ENCODE data around the gene PDE1C.

Gene PDE1C

GRCh38 chr7:32074787-32075585 lies 4.8 kb upstream of the PDE1C start:
- no peak for DNase-seq (ENCODE audit: low read depth, low spot score)

DNA sequence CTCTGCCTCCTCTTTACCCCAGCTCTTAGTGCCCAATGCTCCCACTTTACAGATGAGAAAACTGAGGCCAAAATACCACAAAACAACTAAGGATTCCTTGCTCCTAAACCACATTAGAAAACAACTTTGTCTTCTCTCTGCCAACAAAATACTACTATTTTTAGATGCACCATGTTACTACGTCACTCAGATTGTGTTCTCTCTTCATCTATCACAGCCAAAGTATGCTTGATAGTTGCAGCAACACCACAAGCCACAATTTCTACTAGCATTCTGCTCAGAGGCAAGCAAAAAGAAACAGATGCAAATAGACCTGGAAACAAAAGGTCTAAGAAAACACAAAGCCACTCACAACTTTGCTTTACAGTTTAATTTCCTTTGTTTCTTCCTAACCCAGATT lies 3.3 kb upstream of the PDE1C start:
- DNase-seq (ENCODE audit: low read depth, low spot score): no peak

GRCh38 chr7:32072397-32072796 lies 2.2 kb upstream of the PDE1C start:
- no peak for DNase-seq (ENCODE audit: low read depth, low spot score)

DNA sequence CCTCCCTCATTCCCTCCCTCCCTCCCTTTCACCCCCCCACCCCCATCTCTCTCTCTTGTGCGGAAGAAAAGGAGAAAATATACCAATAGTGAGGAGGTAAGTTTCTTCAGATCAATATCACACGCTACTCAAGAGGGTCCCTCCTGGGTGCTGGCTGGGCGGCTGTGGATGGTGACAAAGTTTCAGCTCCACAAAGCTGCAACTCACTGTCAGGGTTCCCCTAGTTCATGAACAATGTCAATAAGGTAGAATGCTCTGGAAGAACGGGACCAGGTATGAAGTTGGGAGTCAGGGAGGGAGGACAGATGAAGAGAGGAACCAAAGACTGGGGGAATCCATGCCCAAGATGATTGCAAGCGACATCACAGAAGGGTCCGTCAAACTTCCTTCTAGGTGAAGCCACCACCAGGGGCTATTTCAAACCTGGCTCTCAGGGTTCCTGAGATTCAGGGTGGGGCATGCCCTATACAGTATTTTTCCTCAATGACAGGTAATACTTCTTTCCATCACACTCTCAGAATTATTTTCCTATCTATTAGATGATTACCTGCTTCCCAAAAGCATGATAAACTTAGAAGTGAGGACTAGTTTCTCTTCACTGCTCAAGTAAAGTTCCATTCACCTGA lies 1.4 kb upstream of the PDE1C start:
- DNase-seq (ENCODE audit: low read depth, low spot score): no peak

DNA sequence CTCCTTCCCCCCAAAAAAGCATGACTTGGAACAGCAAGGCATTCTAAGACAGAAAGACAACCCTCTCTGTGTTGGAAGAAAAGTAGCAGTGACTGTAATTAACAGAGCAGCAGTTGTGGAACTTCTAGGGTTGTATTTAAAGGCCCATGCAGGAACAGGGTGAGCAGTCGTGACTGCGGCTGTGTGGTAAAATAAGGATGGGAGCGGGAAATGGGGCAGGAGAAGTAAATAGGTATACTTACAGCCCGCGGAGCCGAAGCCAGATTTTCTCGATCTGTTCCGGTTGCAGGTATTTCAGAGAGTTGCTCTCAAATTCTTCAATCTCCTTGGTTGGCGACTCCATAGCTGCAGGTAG lies 179 bp downstream of the PDE1C start:
- DNase-seq (ENCODE audit: low read depth, low spot score): no peak

DNA sequence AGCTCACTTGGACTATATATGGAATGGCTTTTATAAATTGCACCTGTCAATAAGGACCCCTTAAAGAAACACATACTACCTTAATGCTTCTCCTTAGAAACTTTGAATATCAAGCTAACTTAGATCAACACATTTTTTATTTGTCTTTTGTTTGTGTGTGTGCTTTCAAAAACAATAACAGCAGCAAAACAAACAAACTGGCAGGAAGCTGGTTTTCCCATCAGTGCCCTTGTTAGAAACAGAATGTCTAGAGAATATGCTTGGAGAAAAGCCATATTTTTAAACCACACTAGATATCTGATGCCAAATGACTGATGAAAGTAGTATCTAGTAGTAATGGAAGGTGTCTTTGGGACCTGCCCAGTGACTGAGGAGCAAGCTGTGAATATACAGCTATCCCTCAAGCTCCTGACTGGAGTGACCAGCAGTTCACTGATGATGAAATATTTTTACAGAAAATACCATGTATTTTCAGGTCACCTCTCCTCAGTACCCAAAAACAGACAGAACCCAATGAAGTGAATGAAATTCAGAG lies 1.0 kb downstream of the PDE1C start:
- no peak for DNase-seq (ENCODE audit: low read depth, low spot score)

GRCh38 chr7:32068411-32069101 lies 1.7 kb downstream of the PDE1C start:
- no peak for DNase-seq (ENCODE audit: low read depth, low spot score)

DNA sequence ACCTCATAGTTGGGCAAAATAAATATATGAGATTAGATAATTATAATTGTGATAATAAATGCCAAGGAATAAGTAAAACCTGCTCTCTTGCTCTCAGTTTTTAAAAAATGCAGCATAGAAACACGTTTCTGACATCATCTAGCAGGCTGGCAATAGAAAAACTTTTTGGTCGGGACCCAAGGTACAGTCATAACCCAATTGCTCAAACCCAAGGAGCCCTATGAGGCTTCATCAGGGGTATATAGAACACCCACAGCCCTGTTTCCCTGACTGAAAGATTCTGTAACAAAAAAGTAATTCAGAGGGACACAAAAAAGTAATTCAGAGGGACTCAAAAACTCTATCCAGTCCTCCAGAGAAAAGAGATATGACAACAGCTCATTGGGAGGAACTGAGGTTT lies 3.8 kb downstream of the PDE1C start:
- DNase-seq (ENCODE audit: low read depth, low spot score): no peak

DNA sequence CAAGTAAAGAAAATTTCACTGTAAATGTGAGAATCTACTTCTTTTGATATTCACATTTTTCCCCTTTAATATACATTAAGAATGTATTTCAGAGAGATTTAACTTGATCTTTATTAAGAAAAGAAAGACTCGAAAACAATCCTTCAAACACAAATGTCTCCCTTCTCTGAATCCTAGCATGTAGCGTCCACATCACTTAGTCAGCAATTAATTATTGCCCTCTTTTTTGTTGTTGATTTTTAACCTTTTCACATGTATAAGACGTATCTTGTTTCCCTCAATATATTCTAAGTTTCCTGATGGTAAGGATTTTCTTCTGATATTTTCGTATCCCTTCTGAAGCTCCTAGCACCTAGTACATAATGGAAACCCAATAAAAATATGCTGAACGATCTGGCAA lies 6.6 kb downstream of the PDE1C start:
- no peak for DNase-seq (ENCODE audit: low read depth, low spot score)

DNA sequence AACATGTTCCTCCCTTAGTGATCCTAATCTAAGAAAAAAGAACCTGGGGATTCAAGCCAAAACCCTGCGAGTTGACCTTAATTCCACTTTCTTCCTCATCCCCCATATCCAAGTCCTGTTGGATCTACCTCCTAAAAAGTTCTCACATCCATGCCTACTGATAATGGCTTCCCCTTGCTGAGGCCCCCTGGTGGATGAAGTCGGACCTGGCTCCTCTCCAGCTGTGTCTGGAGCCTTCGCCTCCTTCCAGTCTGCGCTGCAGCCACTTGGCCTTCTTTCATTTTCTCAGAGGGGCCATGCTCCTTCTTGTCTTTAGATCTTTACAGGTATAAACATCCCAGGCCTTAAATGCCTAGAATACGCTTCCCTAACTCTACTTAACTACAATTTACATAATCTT lies 8.1 kb downstream of the PDE1C start:
- no peak for DNase-seq (ENCODE audit: low read depth, low spot score)

- no peak for DNase-seq (ENCODE audit: low read depth, low spot score)
Observed at GRCh38 chr7:32061346-32061745, 8.9 kb downstream of the PDE1C start.

GRCh38 chr7:32059289-32060011 lies 10.8 kb downstream of the PDE1C start:
- DNase-seq (ENCODE audit: low read depth, low spot score): no peak

DNA sequence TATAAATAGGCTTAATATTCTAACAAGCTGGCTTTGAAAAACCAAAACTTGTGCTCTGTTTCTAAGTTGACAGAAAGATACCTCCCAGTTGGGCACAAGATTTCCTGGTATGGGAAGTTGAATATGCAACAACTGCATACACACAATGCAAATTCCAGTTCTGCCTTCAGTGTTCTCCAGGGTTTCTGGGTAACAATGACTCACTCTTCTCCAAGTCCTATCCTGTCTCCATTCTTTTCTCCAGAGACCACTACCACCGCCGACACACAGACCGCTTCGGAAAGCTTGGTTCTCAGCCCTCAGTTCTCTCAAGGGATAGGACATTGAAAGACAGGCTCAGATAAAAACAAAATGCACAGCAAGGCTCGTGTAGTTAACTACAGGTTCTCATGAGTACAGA lies 12.2 kb downstream of the PDE1C start:
- DNase-seq (ENCODE audit: low read depth, low spot score): no peak

DNA sequence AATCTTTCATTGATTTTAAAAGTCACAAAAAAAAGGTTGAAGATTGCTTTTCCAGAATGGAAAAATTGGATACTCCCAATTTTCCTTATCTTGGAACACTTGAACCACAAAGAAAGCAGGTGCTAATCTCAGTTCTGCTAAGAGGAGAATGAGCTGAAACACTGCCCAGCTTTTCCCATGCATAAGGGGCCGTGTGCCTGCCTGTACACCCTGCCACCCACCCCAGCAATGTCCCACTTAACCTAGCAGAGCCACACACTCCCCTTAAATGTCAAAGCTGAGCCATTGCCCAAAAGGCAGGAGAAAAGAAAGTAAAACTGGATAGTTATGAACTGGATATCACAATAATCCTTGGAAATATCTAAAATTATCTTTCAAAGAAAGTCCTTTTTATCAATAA lies 13.4 kb downstream of the PDE1C start:
- DNase-seq (ENCODE audit: low read depth, low spot score): no peak

DNA sequence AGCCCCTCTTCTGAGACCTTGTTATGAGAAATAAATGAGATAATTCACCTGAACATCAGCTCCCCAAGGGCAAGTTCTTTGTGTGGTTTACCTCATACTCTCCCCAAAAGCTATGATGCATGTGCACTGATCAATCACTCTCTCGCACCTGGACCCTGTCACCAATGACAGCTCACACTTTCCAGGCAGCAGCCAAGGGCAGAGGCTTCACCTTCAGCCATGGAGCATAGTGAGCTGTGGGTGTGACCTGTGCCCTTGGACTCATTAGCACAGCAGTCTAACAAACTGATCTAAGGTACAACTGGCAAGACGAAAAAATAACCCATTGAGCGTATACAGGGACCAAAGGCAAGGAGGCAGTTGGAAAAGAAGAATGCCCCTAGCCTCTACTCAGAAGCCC lies 17.0 kb downstream of the PDE1C start:
- no peak for DNase-seq (ENCODE audit: low read depth, low spot score)

DNA sequence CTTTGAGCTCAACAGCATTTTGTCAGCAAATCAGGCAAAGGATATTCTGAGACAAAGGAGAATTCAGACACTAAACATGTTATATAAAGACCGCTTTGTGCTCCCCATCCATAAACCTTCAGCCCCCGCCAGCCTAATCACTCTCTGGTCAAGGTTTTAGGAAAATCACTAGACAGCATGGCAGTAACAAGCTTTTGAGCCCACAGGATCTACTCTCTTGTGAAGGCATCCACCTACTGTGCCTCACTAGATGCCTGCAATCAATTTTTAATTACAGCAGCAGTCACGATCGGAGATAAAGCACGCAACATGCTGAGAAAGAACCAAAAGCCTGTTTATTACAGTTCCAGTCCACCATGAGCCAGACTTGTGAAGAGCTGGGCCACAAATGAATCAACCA lies 19.1 kb downstream of the PDE1C start:
- no peak for DNase-seq (ENCODE audit: low read depth, low spot score)

- DNase-seq (ENCODE audit: low read depth, low spot score): no peak
Observed at GRCh38 chr7:32049599-32049998, 20.6 kb downstream of the PDE1C start.

DNA sequence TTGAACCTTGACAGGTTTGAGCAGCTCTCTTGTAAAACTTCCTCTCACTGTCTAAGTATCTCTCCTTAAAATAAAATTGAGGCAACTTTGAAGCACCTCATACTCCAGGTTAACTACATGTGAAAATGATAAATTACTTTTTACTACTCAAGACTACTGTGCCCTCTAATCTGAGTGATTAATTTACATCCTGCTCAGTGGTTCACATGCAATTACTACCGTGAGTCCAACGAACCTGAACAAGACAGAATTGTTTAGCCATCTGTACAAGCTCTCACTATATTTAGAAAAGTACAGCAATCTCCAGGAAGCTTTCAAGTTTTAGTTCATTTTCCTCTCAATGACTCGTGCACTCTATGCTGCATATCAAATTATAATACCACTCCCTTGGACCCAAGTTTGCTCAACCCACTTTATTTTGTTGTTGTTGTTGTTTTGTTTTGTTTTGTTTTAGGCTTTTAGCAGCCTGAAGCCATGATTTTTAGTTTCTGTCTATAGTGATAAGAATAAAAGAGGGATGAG lies 21.2 kb downstream of the PDE1C start:
- DNase-seq (ENCODE audit: low read depth, low spot score): no peak

- DNase-seq (ENCODE audit: low read depth, low spot score): no peak
Observed at GRCh38 chr7:32047801-32048200, 22.4 kb downstream of the PDE1C start.

GRCh38 chr7:32047075-32047474 lies 23.1 kb downstream of the PDE1C start:
- DNase-seq (ENCODE audit: low read depth, low spot score): no peak

GRCh38 chr7:32045228-32045627 lies 25.0 kb downstream of the PDE1C start:
- no peak for DNase-seq (ENCODE audit: low read depth, low spot score)

DNA sequence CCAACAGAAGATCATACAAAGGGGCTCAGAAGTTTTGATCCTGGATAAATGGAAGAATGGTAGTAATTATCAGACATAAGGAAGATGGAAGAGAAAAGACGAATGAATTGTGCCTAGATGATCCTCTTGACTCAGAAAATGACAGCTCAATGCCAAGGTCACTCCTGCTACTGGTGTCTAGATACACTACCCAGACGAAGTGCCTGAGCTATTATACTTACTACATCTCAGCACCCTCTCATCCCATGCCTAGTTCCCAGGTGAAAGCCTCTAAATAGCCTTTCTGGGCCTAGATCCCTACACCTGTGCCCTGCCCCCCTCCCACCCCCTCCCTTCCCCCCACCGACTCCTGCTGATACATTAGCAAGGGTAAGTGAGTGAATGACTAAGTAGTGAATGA lies 25.5 kb downstream of the PDE1C start:
- no peak for DNase-seq (ENCODE audit: low read depth, low spot score)
